Measurements from ENCODE around the gene RNF14.

Gene RNF14

DNA sequence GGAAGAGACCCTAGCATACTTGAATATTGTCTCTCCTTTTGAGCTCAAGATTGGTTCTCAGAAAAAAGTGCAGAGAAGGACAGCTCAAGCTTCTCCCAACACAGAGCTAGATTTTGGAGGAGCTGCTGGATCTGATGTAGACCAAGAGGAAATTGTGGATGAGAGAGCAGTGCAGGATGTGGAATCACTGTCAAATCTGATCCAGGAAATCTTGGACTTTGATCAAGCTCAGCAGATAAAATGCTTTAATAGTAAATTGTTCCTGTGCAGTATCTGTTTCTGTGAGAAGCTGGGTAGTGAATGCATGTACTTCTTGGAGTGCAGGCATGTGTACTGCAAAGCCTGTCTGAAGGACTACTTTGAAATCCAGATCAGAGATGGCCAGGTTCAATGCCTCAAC is 9.5 kb downstream of the RNF14 start:
- DNase-seq (ENCODE audit: low read depth, low spot score) = no peak

DNA sequence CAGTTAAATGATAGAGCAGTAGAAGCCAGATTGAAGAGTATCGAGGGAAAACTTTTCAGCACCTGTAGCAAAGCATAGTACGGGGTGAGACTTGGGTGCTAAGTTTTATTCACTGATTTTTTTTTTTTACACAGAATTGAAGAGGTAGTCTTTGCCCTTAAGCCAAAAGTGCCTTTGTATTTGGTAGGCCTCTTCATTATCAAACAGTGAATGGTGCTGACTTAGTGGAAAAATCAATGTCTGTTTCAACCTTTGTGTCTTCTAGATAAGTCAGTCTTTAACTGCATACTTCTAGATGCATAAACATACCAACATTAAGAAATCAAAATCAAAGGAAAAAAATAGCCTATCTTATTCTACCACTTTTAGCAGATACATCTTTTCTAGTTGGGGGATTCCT is 13.7 kb downstream of the RNF14 start:
- no peak for DNase-seq (ENCODE audit: low read depth, low spot score)

DNA sequence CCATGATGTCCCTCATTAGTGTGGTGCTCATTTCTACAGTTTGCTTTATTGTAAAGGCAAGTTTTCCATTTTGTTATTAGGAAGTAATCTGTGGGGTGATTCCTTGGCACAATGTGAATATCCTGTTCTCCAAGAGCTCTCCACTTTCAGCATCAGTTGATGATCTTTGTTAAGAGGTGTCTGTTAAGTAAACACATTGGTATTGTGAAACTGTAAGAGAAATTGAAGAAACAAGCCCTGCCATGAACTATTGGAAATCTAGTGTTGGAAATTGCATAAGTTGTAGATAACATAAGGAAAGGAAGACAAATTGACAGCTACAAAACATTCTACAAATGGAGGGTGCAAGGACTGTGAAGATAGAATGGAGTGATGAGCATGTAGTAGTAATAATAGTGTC is 17.2 kb downstream of the RNF14 start:
- DNase-seq (ENCODE audit: low read depth, low spot score) = no peak

DNA sequence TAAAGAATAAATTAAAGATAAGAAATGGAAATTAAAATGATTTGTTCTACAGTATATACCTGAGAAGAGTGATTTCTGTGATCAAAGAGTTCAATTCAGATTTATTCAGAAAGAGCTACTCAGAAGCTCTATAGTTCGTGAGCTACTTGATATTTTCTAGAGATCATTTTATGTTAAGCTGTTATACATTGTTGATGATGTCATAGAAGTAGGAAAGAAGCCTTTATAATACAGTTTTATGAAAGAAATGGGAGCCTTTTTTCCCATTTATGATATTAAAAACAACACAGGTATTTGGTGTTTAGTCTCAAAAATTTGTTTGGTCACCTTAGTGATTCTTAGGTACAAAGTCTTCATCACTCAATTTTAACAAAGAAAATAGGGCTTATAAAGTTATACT is 20.8 kb downstream of the RNF14 start:
- DNase-seq (ENCODE audit: low read depth, low spot score) = no peak

DNA sequence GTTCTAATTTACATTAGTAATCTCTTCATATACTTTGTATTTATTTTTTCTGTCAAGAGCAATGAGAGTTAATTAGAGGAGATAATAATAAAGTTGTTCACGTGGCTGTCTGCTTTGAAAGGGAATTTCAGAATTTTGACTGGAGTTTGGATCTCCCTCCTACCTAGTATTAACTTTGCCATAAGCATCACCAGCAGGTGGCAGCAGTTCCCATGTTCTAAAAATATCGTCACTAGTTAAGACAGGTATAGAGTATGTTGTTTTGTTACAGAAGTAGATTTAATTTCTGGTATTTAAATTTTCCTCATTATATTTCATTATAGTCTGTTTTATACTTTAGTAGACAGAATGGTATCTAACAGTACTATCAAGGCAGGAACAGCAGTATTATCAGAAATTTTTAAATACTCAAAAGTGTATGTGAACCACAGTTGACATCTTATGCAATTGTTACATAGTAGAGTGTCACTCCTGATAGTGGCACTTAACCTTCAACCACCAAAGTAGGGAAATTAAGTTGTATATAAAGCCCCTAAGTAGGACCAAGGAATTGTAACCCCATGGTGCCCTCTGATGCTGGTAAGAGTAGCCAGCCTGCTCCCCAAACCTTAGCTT is 23.6 kb downstream of the RNF14 start:
- DNase-seq (ENCODE audit: low read depth, low spot score) = peak; percentile 62

DNA sequence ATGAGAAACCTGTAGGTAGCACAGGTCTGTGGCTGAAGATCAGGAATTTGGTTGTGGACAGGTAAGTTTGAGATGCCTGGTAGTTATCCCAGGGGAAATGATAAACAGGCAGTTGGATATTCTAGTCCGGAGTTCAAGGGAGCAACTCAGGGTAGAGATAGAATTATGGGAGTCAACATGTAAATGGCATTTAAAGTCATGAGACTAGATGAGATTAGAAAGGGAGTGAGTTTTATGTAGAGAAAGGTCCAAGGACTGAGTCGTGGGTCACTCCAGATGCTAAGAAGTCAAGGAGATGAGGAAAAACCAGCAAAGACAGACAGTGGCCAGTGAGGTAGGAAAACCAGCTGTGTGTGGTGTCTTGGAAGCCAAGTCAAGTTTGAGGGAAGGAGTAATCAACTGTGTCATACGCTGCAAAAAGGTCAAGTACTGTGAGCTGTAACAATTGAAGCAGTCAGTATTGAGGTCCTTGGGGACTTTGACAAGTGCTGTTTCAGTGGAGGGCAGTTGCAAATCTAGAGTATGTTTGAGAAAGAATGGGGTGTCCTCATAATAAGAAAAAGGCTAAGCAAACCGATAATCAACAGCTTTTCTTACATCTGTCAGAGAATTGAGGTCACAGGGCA is 25.7 kb downstream of the RNF14 start:
- DNase-seq (ENCODE audit: low read depth, low spot score) = no peak

DNA sequence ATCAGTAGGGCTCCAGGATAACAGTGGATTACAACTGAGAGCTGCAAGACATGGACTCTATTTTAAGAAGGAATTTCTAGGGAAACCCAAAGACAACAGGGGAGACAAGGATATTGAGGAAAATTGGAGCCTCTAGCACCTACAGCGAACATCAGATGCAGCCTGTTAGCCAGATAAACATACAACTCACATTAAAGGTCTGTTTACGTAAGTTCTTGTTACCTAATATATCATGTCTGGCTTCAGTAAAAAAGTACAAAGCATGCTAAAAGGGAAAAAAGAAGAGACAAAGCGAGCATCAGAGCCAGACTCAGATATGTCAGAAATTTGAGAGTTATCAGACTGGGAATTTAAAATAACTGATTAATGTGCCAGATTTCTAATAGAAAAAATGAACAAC is 26.8 kb downstream of the RNF14 start:
- no peak for DNase-seq (ENCODE audit: low read depth, low spot score)

DNA sequence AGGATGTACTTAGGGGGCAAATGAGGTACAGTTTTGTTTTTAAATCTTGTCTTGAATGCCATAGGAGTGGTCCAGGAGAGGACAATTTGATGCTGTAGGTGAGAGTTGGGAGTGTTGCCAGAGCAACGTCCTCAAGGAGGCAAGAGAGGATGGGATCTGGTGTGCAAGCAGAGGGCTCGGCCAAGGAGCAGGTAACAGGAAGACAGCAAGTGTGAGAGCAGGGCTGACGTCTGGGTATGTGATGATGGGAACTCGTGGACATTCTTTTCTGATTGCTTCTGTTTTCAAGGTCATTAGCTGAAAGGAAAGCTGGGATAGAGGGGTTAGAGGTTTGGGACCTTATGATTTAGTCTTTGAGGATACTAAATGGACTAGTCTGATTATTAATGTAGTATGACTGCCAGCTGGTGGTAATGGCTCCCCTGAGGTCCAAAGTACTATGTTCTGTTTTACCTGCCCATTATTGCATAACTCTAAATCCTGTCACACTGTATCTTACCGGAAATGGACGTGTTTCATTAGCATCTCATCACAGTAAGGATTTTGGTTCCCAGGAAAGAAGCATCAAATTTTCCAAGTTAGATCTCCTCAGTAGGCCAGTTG is 28.6 kb downstream of the RNF14 start:
- no peak for DNase-seq (ENCODE audit: low read depth, low spot score)

DNA sequence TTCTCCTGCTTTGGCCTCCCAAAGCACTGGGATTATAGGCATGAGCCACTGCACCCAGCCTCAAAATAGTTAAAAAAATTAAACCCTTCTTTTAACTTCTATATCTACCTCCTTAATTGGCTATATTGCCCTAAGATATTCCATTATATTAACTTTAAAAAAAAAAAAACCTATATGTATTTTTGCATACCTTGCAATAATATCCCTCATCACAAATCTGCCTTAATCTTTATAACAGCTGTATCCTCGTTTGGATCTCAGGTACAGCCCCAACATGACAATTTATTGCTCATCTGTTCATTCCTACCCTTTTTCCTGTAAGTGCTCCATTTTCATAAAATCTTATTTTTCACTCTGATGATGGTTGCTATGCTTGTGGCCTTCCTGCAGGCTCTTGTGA is 31.3 kb downstream of the RNF14 start:
- no peak for DNase-seq (ENCODE audit: low read depth, low spot score)

DNA sequence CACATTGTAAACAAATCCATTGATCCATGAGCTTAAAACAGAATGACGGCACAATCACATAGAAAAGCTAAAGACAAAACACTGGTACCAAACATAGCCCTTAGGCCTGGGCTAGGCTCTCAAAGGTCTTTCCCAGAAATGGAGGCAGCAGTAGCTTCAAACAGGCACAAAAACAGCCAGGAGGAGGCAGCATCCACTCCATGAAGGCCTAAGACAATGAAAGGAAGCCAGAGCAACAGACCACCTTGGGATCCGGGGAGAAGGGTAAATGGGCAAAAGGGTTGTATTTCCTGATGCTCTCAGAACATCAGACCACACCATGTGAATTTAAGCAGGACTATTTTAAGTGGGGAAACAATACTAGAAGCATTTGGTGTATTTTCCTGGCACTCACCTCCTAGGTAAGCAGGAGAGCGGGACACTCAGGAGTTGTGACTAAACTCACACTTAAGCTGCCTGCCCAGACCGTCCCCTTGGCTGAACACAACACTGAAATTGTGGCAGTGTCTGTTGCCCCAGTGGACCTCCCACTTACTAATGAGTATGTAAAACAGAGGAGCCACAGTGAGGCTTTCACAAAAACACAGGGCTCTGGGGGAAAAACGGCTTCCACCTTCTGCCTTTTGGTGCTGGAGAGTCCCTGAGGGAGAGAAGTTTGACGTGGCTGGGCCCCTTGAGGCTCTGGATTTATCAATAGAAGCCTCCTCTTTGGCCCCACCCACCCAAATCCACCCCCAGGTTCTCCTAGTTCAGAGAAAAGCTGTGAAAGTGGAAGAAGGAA is 32.0 kb downstream of the RNF14 start:
- DNase-seq (ENCODE audit: low read depth, low spot score) = no peak

DNA sequence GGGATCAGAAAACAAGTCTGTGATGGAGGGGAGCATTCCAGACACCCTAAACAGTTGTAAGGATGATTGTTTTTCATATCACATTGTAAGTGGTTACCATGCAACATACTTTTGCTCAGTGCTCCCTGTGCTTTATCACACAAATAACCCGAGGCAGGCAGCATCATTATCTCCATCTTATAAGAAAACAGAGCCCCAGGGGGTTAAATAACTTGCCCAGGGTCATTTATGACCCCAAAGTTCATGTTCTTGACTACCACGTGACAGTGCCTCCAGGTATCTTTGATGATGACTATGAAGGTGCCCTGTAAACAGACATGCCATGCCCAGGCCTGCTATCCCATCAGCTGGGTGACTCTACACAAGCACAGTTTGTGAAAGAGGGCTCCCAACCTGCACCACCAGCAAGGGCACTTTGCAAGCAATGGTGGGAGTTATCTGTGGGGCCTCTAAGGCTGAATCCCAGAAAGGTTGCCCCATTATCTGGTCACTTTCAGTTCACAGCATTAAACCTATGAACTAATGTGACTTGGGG is 34.4 kb downstream of the RNF14 start:
- no peak for DNase-seq (ENCODE audit: low read depth, low spot score)

DNA sequence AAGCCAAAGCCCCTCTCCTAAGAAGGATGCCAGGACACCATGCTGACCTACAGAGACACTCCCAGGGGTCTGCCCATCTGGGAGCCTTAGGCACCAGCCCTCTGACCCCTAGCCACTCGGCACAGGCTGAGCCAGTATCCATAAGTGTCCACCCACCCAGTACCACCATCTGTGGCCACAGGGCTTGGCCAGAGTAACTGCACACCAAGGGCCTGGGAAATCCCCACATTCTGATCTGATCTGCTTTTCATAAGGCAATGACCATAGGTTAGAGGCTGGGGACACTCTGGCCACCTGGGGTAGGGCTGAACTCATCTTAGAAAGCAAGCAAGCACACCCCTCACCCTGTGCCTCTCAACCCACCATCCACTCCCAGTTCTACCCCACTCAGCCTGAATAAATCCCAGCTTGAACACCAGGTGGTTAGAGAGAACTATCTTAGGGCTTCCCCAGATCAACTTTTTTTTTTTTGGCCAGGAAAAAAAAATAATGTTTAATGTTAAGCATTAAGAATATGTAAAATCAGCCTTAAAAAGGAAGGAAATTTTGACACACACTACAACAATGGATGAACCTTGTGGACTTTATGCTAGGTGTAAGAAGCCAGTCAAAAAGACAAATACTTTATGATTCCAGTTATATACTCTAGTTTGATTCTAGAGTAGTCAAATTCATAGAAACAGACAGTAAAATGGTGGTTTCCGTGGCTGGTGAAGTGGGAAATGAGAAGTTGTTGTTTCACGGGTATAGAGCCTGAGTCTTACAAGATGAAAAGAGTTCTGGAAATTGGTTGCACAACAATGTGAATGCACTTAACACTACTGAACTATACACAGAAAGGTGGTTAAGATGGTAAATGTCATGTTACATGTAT is 37.7 kb downstream of the RNF14 start:
- no peak for DNase-seq (ENCODE audit: low read depth, low spot score)

DNA sequence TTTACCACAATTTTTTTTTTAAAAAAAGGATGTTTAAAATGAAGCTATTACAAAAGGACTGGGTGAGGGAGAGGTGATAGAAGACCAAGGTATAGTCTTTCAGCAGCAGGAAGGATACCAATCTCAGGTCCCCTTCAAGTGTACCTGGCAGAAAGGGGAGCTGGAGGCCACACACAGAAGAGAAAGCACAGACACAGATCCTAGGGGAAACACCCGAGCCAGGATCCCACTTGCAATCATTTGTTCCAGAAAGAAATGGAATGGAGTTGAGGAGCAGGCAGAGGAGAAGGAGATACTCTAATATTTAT is 38.3 kb downstream of the RNF14 start:
- no peak for DNase-seq (ENCODE audit: low read depth, low spot score)

DNA sequence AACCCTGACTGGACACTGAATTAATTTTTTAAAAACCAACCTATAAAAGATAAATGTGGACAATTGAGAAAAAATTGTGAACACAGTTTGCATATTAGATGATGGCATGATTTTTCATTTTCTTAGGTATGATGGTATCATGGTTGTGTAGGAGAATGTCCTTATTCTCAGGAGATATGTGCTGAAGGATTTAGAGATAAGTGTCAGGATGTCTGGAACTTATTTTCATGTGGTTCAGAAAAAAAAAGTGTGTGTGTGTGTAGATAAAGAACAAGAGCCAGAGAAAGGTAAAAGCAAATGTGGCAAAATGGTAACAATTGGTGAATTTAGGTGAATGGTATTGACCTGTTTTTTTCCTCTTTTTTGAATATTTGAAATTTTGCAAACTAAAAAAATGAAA is 39.9 kb downstream of the RNF14 start:
- no peak for DNase-seq (ENCODE audit: low read depth, low spot score)

DNA sequence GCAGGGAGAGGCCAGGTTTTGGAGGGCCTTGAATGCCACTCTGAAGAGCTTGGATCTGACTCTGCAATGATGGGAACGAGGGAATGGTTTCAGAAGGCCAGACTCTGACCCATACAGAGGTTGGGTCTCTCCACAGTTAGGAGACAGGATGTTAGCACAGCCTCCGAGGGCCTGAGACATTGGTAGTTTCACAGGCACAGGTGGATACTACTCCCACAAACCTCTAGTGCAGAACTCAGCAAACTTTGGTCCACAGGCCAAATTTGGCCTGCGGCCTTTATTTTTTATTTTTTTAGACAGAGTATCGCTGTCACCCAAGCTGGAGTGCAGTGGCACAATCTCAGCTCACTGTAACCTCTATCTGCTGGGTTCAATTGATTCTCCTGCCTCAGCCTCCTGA is 41.0 kb downstream of the RNF14 start:
- no peak for DNase-seq (ENCODE audit: low read depth, low spot score)

DNA sequence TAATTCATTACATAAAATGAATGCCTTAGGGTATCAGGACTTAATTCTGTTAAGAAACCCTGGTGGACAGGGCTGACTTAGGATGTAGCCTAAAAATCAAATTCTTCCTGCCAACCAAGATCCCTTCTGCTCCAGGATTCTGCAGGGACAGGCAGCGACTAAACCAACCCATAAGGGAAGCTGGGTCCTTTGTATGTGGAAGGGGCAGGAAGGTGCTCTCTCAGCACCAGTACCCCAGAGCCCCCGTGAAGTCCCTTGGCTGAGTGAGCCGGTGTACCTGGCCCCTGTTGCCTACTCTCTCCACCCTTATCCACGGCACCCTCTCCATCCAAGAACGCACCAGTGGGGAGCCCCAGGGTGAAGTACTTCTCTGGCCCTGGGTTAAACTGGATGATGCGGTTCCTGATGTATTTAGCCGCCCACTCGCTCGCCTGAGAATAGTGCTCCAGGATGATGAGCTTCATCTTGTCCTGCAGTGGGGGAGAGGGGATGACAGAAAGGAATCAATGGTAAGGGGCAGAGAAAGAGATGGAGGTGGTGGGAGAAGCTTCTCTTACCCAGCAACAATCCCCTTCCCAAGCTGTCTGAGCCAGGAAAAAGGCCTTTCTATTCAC is 42.8 kb downstream of the RNF14 start:
- DNase-seq (ENCODE audit: low read depth, low spot score) = no peak

DNA sequence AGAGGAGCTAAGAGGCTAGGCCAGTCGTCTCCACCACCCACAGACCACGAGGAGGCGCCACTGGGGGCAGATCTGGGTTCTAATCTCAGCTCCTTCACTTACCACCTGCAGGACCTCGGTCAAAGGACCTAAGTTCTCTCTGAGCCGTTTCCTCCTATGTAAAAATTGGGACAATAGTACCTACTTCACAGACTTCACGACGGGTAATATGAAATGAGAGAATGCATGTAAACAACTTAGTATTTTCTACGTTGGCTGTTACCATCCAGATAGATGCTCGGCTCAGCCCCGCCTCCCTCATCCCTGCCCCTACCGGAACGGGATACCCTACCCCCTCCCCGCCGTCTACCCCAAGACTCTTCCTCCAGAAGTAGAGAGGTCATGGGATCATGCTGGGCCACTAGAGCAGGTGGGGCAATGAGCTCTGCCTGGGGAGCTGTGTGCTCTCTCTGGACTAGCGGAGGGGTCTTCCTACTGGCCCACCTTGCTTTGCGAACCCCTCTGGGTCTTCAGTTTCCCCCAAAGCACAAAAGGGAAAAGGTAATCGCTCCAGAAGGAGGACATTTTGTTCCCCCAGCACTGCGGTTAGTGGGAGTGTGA is 43.4 kb downstream of the RNF14 start:
- peak; percentile 38 for DNase-seq (ENCODE audit: low read depth, low spot score)

DNA sequence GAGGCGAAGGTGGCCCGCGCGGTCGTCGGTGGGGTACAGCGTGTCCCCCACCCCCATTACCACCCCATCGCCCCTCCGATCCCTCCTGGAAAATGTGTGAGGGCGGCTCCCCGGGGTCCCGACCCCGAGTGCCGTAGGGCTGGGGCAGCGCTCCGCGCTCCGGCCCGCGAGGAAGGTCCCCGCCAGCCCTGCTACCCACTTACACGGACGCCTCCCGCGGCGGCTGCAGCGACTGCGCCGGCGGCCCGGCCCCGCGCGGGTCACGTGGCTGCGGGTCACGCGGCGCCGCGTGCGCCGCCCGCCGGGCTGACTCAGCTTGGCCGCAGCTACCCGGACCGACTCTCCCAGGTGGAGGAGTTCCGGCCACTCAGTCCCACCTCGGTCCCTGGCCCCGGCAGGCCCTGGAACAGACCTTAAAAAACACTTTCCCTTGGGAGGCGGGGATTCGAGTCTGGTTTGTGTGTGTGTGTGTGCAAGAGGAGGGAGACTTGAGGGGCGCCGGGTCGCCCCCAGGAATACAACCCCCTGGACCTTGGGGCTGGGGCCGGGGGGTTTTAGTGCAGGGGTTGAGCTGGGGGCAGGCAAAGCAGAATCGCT is 44.0 kb downstream of the RNF14 start, which contains the start of gene GNPDA1:
TSS of gene GNPDA1 (minus strand) at position 236 of the 597 bp plus-strand sequence. CDS start 992 bp downstream, outside the sequence.
- peak; percentile 27 for DNase-seq (ENCODE audit: low read depth, low spot score)

DNA sequence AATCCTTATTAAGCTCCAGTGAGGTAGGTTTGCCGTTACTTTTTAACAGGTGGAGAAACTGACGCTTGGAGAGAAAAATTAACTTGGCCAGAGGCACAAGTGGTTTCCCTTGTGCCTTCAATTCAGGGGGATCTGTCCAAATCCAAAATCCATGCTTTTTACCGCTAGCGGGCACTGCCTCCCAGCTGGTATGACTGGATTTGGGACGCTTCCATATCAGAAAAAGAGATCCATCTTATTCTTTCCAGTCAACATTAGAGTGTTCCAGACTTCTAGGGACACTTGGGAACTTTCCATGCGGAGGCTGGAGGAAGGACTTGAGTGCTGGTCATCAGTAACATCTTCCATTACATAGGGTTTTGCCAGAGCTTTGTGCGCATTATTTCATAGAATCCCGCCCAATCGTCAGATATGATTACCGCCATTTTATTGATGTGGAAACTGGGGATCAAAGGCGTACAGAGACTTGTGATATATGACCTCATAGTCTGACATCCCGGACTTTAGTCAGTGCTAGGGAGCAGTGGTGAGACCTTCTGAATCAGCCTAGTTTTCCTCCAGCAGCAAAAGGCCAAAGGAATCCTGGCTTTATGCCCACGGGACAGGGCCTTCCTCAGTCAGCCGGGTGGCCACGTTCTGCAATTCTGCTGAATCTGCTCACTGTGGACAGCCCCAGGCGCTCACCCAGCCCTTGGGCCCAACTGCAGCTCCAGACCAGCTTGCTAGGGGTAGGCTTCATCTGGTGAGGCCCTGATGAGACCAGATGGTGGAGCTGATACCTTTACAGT is 45.0 kb downstream of the RNF14 start:
- no peak for DNase-seq (ENCODE audit: low read depth, low spot score)

All from activated naive CD8-positive, alpha-beta T cell treated with anti-CD3 and anti-CD28 coated beads, Interleukin-2, amount 50 U/mL, for 16 hours (primary cell).